NCI-H1092 (cell line): ENCODE data around the gene FBXO31.
A peak's percentile ranks its signal among the peaks of the same experiment; 100 is the strongest.
"Not testable (repeated sequence)": the region's sequence is repeated elsewhere in the genome, so short reads cannot be mapped to it uniquely, and the experiment has no call there.

Experiments used
- DNase-seq: peaks from one replicate; lab custom pipeline; 2025; lab: John Stamatoyannopoulos, UW

FBXO31 gene

DNA sequence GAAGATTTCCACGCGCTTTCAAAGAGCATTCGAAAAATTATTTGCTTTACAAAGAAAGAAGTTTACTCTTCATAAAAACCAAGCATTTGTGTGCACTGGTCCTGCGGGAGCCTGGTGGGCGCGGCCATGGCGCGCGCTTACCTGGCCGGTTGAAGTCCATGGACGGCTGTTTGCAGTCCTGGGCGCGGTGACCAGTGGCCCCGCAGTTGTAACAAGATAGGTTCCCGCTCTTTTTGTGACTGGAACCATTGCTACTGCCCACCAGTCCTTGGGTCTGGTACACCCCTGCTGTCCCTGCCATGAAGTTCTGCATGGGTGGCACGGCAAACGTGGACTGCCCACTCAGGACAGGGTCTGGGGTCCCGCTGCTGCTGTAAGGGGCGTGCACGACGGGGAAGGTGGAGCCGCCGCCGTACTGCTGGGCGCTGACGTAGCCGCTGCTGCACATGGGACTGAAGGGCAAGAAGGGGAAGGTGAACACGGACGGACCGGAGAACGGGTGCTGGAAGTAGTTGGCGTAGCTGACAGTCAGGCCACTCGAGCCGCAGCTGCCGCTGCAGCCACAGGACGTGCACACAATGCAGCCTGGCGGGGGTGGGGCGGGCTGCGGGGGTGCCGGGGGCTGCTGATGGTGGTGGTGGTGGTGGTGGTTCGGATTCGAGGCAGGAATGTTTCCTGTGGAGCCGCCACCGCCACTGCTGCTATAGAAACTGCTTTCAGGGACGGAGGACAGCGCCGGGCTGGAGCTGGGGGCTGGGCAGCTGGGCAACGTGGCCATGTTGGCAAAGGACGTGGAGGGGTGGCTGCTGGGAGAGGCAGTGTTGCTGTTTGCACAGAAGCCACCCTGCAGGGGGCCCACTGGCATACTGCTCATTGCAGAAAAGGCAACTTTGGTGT is 28.0 kb upstream of the FBXO31 start:
- no peak for DNase-seq

GRCh38 chr16:87410968-87411367 is 27.4 kb upstream of the FBXO31 start:
- no peak for DNase-seq

- no peak for DNase-seq
These were observed 27.0 kb upstream of the FBXO31 start for GRCh38 chr16:87410530-87410929.

DNA sequence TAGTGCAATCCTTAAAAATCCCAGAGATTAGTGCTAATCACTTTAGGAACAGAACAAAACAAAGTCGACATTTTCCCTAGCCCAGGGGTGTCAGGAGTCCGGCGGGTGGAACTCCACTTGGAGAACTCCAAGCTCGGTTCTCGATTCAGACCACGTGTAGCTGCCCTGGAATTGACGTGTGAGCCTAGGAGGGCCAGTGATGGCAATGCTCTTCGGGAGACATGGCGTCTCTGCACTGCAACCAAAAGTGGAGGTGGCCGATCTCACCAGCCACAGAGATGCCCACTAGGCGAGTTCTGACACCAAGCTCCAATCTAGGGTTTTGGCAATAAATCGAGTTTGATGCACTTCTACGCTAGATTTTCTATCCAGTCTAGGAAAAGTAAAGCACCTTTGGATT is 26.2 kb upstream of the FBXO31 start:
- no peak for DNase-seq

GRCh38 chr16:87409153-87409552 is 25.6 kb upstream of the FBXO31 start:
- DNase-seq: no peak

DNA sequence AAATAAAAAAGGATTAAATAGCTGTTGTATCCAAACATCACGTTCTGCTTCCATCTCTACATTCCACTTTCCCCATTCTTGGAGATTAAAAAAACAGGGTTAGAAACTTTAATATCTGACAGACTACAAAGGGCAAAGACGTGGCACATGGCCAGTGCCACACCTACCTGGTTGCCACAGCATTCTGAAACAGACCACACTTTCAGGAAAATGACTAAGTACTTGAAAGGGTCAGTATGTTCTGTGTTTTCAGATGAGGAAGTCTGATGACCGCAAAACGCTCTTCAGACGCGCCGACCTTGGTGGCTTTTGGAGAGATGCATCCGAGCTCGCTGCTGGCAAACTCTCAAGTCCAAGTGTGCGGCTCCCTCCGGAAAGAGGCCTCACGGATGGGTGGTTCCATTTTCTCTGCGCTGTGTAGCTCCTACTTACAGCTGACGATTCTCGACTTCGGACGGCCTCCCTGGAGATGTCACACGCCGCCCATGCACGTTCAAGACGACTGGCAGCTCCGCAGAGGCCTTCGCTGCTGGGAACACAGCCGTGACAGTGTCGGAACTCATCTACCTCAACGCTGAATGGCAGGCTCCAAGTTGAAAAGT is 24.0 kb upstream of the FBXO31 start:
- DNase-seq: no peak

DNA sequence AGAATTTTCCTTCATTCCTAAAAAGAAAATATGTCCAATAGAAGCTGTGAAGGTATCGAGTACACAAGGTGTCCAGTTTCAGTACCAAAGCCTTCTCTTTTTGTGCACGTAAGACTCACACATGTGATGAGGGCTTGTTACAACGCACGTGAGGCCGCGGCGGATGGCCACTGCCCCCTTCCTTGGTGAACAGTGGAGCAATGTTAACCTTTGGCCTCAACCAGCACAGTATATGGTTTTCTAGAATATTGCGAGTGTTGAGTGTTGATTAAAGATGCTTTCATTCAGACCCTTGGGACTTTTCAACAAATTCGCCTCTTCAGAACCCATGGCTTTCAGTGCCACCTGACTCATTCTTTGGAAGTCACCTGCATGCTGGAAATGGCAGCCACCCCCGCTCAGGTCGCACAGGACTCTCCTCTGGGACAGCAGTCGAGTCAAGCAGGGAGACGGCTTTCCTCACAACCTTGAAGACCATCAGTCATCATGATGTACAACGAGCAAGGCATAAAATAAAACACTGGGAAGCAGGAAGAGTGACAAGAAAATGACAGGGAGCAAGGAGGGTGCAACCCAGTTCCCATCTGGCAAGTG is 23.0 kb upstream of the FBXO31 start:
- no peak for DNase-seq

GRCh38 chr16:87404764-87405625 is 21.4 kb upstream of the FBXO31 start:
- no peak for DNase-seq

DNA sequence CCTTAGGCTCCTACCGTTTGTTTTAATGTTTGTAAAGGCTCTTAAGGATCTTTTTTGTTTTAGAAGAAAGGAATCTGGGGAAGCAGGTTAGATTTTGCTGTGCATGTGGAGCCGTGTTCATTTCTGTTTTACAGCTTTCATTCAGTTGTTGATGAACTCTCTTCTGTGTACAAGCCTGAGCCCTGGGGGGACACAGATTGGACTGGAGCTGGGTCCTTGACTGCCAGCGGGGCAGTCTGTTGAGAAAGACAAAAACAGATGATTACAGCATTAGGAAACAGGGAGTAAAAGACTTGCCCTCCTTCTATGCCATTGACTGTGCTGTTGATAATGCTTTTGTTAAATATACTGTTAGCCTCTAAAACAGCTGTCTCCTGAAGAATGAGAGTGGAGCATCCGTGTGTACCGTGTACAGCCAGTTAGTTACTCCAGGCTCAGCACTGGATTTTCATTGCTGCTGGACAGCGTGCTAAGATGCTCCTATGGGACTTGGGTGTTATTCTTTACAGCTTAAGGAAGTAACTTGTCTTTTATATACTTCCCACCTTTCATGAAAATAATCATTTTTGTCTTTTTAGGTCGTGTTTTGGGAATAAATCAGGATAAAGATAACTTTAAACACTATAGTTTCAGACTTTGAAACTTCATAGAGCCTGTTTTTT is 11.7 kb upstream of the FBXO31 start:
- DNase-seq: no peak

DNA sequence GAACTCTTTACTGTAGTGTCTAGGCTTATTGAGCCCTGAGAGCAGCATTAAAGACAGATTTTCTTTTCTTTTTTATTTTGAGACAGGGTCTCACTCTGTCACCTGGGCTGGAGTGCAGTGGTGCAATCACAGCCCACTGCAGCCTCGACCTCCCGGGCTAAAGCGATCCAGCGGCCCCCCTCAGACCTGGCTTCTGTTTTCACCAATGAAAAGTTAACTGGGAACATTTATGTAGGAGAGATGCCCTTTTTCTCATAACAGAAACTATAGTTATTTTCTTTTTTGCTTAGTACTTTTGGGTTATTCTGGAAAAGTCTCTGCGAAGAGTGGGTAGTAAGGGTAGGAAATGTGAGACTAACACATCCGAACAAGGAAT is 10.1 kb upstream of the FBXO31 start:
- DNase-seq: no peak

DNA sequence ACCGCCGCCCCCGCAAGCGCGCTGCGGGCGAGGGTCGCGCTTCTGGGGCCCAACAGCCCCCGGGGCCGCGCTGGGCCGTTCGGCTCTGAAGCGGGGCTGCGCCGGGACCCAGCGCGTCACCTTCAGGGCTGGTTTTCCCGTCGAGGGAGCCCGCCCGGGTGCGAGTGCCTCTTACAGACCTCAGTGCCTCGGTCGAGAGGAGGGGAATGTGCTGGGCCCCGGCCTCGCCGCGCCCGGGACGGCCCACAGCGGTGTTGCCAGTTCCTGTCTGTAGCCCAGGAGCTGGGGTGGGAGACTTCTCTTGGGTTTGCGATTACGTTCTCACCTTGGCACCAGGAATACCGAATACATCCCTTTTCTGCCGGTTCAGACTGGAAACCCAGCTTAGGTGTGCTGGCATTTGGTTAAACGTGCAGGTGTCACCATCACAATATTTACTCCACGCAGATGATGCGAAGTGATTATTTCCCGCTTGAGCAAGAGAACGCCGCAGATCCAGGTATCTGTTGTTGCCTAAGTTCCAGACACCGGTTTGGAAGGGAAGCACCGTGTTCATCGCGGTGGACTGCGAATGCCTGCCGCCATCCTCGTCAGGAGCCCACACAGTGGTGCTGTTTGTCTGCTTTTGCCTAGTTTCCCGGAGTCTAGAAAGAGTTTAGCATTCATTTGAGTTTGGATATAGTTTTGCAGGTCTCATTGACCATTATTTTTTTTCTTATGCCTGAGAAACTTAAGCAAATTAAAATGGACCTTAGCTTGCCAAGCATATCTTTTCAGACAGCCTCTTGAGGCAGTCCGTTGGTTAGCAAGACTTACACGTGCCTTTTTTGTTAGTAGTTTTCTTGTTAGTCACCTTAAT is 9.5 kb upstream of the FBXO31 start:
- DNase-seq: no peak

DNA sequence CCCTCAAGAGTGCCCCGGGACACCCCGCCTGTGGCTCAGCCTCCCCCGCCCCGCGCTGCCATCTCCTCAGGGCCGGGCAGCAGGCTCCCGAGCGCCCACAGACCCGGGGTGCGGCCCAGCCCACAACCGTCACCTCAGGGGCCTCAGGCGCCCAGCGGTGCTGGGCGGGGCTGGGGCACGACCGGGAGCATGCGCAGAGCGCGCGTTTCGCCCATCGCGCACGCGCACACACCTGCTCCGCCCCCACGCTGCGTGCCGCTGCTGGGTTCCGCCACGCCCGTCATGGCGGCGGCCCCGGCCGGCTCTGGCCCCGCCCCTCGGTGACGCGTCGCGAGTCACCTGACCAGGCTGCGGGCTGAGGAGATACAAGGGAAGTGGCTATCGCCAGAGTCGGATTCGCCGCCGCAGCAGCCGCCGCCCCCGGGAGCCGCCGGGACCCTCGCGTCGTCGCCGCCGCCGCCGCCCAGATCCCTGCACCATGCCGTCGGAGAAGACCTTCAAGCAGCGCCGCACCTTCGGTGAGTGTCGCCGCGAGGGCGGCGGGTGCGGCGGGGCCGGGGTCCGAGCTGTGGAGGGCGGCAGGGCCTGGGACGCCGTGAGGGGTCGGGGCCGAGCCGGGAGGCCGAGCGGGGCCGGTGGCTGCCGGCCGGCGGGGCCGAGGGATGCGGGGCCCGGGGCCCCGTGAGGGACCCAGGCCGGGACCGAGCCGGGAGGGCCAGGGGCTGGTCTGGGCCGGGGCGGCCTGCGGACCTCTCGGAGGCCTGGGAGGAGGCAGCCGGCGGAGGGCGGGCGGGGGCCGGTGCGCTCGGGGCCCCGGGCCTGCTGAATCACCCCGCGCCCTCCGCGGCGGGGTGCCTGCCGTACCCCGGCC is 8.6 kb upstream of the FBXO31 start, which contains the start of gene MAP1LC3B:
Gene MAP1LC3B, plus strand, starts transcription at position 387 of the 871 bp plus-strand sequence. Its CDS starts 92 bp downstream, at position 479.
- peak; percentile 94 for DNase-seq

- no peak for DNase-seq
These were observed 7.9 kb upstream of the FBXO31 start for GRCh38 chr16:87391324-87391949.

DNA sequence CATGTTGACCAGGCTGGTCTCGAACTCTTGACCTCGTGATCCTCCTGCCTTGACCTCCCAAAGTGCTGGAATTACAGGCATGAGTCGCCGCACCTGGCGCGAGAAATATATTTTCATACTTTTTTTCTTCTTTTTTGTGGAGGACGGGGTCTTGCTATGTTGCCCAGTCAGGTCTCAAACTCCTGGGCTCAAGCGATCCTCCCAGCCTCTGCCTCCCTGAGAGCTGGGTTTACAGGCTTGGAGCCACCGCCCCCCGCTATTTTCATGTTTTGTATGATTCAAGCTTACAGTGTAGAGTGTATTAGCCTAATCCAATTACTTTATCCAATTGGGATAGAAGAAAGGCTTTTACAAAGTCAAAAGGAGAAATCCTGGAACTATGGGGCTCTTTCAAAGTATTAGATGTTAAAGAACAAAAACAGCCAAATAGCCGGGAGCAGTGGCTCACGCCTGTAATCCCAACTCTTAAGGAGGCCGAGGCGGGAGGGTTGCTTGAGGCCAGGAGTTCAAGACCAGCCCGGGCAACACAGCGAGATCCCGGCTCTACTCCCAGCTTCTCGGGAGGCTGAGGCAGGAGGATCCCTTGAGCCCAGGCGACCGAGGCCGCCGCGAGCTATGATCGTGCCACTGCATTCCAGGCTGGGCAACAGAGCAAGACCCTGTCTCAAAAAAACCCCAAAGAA is 7.2 kb upstream of the FBXO31 start:
- DNase-seq: no peak

GRCh38 chr16:87389914-87390313 is 6.3 kb upstream of the FBXO31 start:
- not testable (repeated sequence) for DNase-seq

DNA sequence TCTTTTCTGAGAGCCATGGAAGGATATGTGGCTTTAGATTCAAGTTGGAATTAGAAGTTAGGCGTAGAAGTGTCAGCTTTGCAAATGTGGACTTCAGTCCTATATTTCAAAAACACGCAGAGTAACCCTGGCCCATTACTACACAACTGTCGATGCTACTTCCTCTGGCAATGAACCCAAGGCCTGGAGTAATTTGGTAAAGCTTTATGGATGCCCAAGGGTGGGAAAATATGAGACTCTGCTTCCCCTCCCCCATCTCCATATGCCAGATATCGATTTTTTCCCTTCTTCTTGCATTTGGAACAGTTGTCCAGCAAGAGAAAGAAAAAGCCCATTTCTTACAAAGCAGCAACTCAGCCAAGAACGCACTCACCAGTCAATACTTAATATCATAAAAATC is 5.7 kb upstream of the FBXO31 start:
- no peak for DNase-seq

GRCh38 chr16:87388818-87389134 is 5.2 kb upstream of the FBXO31 start:
- DNase-seq: no peak

- DNase-seq: peak; percentile 94
These were observed 4.6 kb upstream of the FBXO31 start for GRCh38 chr16:87387942-87388817.
